WTC11 (cell line): ENCODE measurements around the gene GALNTL6. TPM values are rescaled to one million over a fixed set of nuclear protein-coding genes. Genes with fewer than 3 reads are reported as not detected.

Experiments used
- ATAC-seq: fragments of 200-7000 bp; cut with Tn5 transposase; 2 replicates; pipeline ENCODE4 v1.10.0; 2021; ENCODE audit warnings: mild to moderate bottlenecking, moderate library complexity
- CTCF ChIA-PET: fragments of 300-600 bp; sonication (Branson Sonifier 250); formaldehyde crosslinking; loops from one replicate; lab custom pipeline; 2021; ENCODE audit warnings: antibody characterized with exemption; lab: Charles Lee
- POLR2A ChIA-PET: fragments of 350-600 bp; sonication (Branson Sonifier 250); formaldehyde crosslinking; loops from one replicate; lab custom pipeline; 2021; ENCODE audit warnings: antibody characterized with exemption; lab: Charles Lee
- DNase-seq: peaks from one replicate; pipeline ENCODE4 v3.0.0; 2021; ENCODE audit warnings: low spot score
- H3K27ac Mint-ChIP-seq: 2 replicates; pipeline ENCODE4 v1.8.0; 2021; ENCODE audit warnings: mixed read lengths
- H3K27me3 Mint-ChIP-seq: 2 replicates; pipeline ENCODE4 v1.8.0; 2021; ENCODE audit warnings: low read depth, mild to moderate bottlenecking, moderate library complexity, mixed read lengths
- H3K36me3 Mint-ChIP-seq: 2 replicates; pipeline ENCODE4 v1.8.0; 2021; ENCODE audit warnings: mixed read lengths
- H3K4me1 Mint-ChIP-seq: 2 replicates; pipeline ENCODE4 v1.8.0; 2022; ENCODE audit warnings: mixed read lengths
- H3K4me3 Mint-ChIP-seq: 2 replicates; pipeline ENCODE4 v1.8.0; 2021; ENCODE audit warnings: mild to moderate bottlenecking, moderate library complexity, mixed read lengths
- H3K9me3 Mint-ChIP-seq: 2 replicates; pipeline ENCODE4 v1.8.0; 2021; ENCODE audit warnings: mixed read lengths
- AFF4 ChIP-seq: sonication (generic); formaldehyde crosslinking; IDR thresholded peaks from 2 replicates; pipeline ENCODE4 v1.8.1; 2023; ENCODE audit warnings: mild to moderate bottlenecking, missing genetic modification reagents, borderline replicate concordance
- CDX4 ChIP-seq: fragments of 250-450 bp; sonication (Bioruptor Pico); IDR thresholded peaks from 2 replicates; pipeline ENCODE4 v1.9.0; 2021; ENCODE audit warnings: moderate library complexity, mild to moderate bottlenecking, inconsistent platforms, borderline replicate concordance
- E2F5 ChIP-seq: sonication (generic); formaldehyde crosslinking; IDR thresholded peaks from 2 replicates; pipeline ENCODE4 v1.8.1; 2022; ENCODE audit warnings: mild to moderate bottlenecking, moderate library complexity, missing genetic modification reagents
- FOXK1 ChIP-seq: sonication (generic); formaldehyde crosslinking; IDR thresholded peaks from 2 replicates; pipeline ENCODE4 v1.8.0; 2022; ENCODE audit warnings: mild to moderate bottlenecking, moderate library complexity, missing genetic modification reagents
- HMGXB4 ChIP-seq: sonication (generic); formaldehyde crosslinking; IDR thresholded peaks from 2 replicates; pipeline ENCODE4 v1.8.1; 2023; ENCODE audit warnings: mild to moderate bottlenecking, moderate library complexity, missing genetic modification reagents
- JUN ChIP-seq: sonication (generic); formaldehyde crosslinking; IDR thresholded peaks from 2 replicates; pipeline ENCODE4 v1.8.0; 2023; ENCODE audit warnings: mild to moderate bottlenecking, missing genetic modification reagents
- NR2C2 ChIP-seq: sonication (generic); formaldehyde crosslinking; IDR thresholded peaks from 2 replicates; pipeline ENCODE4 v1.8.0; 2022; ENCODE audit warnings: mild to moderate bottlenecking, missing genetic modification reagents
- RELA ChIP-seq: sonication (generic); formaldehyde crosslinking; IDR thresholded peaks from 2 replicates; pipeline ENCODE4 v1.8.1; 2022; ENCODE audit warnings: missing genetic modification reagents, mild to moderate bottlenecking, borderline replicate concordance
- USF2 ChIP-seq: sonication (generic); formaldehyde crosslinking; IDR thresholded peaks from 2 replicates; pipeline ENCODE4 v1.8.1; 2023; ENCODE audit warnings: mild to moderate bottlenecking, missing genetic modification reagents, moderate library complexity
- ZNF232 ChIP-seq: sonication (generic); formaldehyde crosslinking; IDR thresholded peaks from 2 replicates; pipeline ENCODE4 v1.8.0; 2022; ENCODE audit warnings: mild to moderate bottlenecking, missing genetic modification reagents
- ZNF317 ChIP-seq: sonication (generic); formaldehyde crosslinking; IDR thresholded peaks from 2 replicates; pipeline ENCODE4 v1.8.1; 2023; ENCODE audit warnings: low read depth, mild to moderate bottlenecking, moderate library complexity, missing genetic modification reagents, borderline replicate concordance
- ZNF396 ChIP-seq: fragments of 250-450 bp; sonication (Bioruptor Pico); IDR thresholded peaks from 2 replicates; pipeline ENCODE4 v1.8.0; 2021; ENCODE audit warnings: mild to moderate bottlenecking, moderate library complexity, borderline replicate concordance
- ZNF423 ChIP-seq: fragments of 250-450 bp; sonication (Bioruptor Pico); IDR thresholded peaks from 2 replicates; pipeline ENCODE4 v2.1.2; 2022; ENCODE audit warnings: mild to moderate bottlenecking, moderate library complexity
- ZNF512 ChIP-seq: sonication (generic); formaldehyde crosslinking; IDR thresholded peaks from 2 replicates; pipeline ENCODE4 v1.8.1; 2022; ENCODE audit warnings: missing genetic modification reagents, borderline replicate concordance
- ZNF671 ChIP-seq: fragments of 250-450 bp; sonication (Bioruptor Pico); IDR thresholded peaks from 2 replicates; pipeline ENCODE4 v1.8.0; 2021; ENCODE audit warnings: mild to moderate bottlenecking
- total RNA-seq: library from RNA; stranded (reverse); gene quantifications from 3 replicates; pipeline ENCODE4 v1.2.3, GENCODE V29; 2021

Gene GALNTL6
- total RNA-seq, 1 experiment from 2014 or later: 0.24 TPM

- TF ChIP-seq ZNF512 (CRISPR knock-in tag): no peak
- TF ChIP-seq, all 79 proteins: peak for 0
These were observed 33.9 kb upstream of the GALNTL6 start (continued) for GRCh38 chr4:171779301-171779700.

GRCh38 chr4:171785388-171785787 is 27.8 kb upstream of the GALNTL6 start:
- Mint-ChIP-seq H3K9me3 (peaks cover 26% of the 10 kb centered on the region), H3K27me3 (no peaks in the 10 kb centered on the region), H3K36me3 (peaks cover 23% of the 10 kb centered on the region), H3K4me3 (no peak overlapping the region), H3K27ac (no peak overlapping the region), H3K4me1 (no peaks in the 10 kb centered on the region)
- no peak for TF ChIP-seq RELA (CRISPR knock-in tag)
- TF ChIP-seq ZNF232 (CRISPR knock-in tag): no peak
- no peak for TF ChIP-seq USF2 (CRISPR knock-in tag)
- no peak for TF ChIP-seq ZNF671 (CRISPR knock-in tag)
- no peak for TF ChIP-seq CDX4
- TF ChIP-seq JUN (CRISPR knock-in tag): no peak
- no peak for TF ChIP-seq NR2C2 (CRISPR knock-in tag)
- no peak for TF ChIP-seq ZNF317 (CRISPR knock-in tag)
- no peak for TF ChIP-seq ZNF423 (CRISPR knock-in tag)
- TF ChIP-seq ZNF512 (CRISPR knock-in tag): no peak
- TF ChIP-seq ZNF396 (CRISPR knock-in tag): no peak
- TF ChIP-seq HMGXB4 (CRISPR knock-in tag): no peak
- TF ChIP-seq E2F5: no peak
- TF ChIP-seq FOXK1 (CRISPR knock-in tag): no peak
- TF ChIP-seq AFF4 (CRISPR knock-in tag): no peak
- POLR2A ChIA-PET: no interaction called here
- DNase-seq (no peak), ATAC-seq (no peak)
- CTCF ChIA-PET: no interaction called here
